K562 (cell line): Measurements from ENCODE around the gene PDE2A. TPM values are rescaled to one million over a fixed set of nuclear protein-coding genes. Genes with fewer than 3 reads are reported as not detected.
A peak's percentile ranks its signal among the peaks of the same experiment; 100 is the strongest.

ENCODE experiments used
- ATAC-seq: fragments of 200-7000 bp; cut with Tn5 transposase; 3 replicates; pipeline ENCODE4 v1.9.1; 2020; ENCODE audit warnings: moderate library complexity
- BruUV-seq: library from RNA; stranded (reverse); fragments of 400-500 nt; replicated peaks from 2 replicates; lab custom pipeline; 2021; lab: Mats Ljungman, UMichigan
- CTCF ChIA-PET: fragments of 300-600 bp; formaldehyde crosslinking; extraction: SDS; loops from one replicate; lab custom pipeline; 2021; ENCODE audit warnings: low intra/inter-chr PET ratio; lab: Yijun Ruan, JAX
- POLR2A ChIA-PET: fragments of 300-600, 350-650 bp; sonication (Branson Sonifier 250); formaldehyde crosslinking; extraction: SDS; loops from one replicate; lab custom pipeline; 2021; ENCODE audit warnings: antibody characterized with exemption, inconsistent platforms; lab: Yijun Ruan, JAX
- DNase-seq, 4 experiments: peaks; one replicate each; pipeline versions ENCODE4 v3.0.0 to v3.0.0-alpha.2; 2011 to 2018; ENCODE audit warnings: low spot score in 3 of 4, mixed read lengths in 3 of 4; ENCODE audit errors: extremely low read depth in 1 of 4
- FAIRE-seq: peaks from 2 replicates; lab custom pipeline; 2011; peaks lifted over from hg19 to GRCh38; lab: Jason Lieb, UNC
- H2AFZ ChIP-seq: 2 replicates; pipeline ENCODE4 v1.6.0; 2011; ENCODE audit warnings: low read depth, low read length, control low read depth, inconsistent platforms
- H3K27ac ChIP-seq: fragments of 200-600 bp; 3 replicates; pipeline ENCODE4 v1.8.0; 2011; ENCODE audit warnings: low read depth, mild to moderate bottlenecking, control low read depth, inconsistent platforms, low read length, moderate library complexity, mixed read lengths; ENCODE audit errors: extremely low read depth
- H3K27me3 ChIP-seq, 2 experiments: fragments of 300-600 bp in 1 of 2; 2 replicates in 1 of 2; 3 replicates in 1 of 2; pipeline versions ENCODE4 v1.6.0 to v1.8.0; 2011; ENCODE audit warnings: inconsistent platforms in 2 of 2, low read length in 2 of 2, mild to moderate bottlenecking in 1 of 2, mixed read lengths in 1 of 2, moderate library complexity in 1 of 2; ENCODE audit not compliant: control insufficient read depth in 2 of 2, insufficient read depth in 2 of 2
- H3K36me3 ChIP-seq: fragments of 300-600 bp; 3 replicates; pipeline ENCODE4 v1.8.0; 2011; ENCODE audit warnings: mild to moderate bottlenecking, low read length, inconsistent platforms; ENCODE audit not compliant: control insufficient read depth, insufficient read depth
- H3K4me1 ChIP-seq, 2 experiments: fragments of 200-600 bp in 1 of 2; replicated peaks in 1 of 2; 2 replicates in 1 of 2; 3 replicates in 1 of 2; pipeline versions ENCODE4 v1.5.1 to v1.8.0; 2011; ENCODE audit warnings: inconsistent platforms in 2 of 2, low read length in 2 of 2, mild to moderate bottlenecking in 1 of 2, mixed read lengths in 1 of 2, moderate library complexity in 1 of 2; ENCODE audit not compliant: control insufficient read depth in 2 of 2, insufficient read depth in 2 of 2
- H3K4me2 ChIP-seq: 2 replicates; pipeline ENCODE4 v1.6.1; 2011; ENCODE audit warnings: low read length, control low read depth, inconsistent platforms, mixed read lengths; ENCODE audit not compliant: insufficient read depth
- H3K4me3 ChIP-seq: fragments of 200-600 bp; sonication (generic), shearing (Covaris generic); 2 replicates; pipeline ENCODE4 v1.5.1; 2016; ENCODE audit warnings: control low read depth, inconsistent platforms
- H3K79me2 ChIP-seq: fragments of 200-600 bp; 3 replicates; pipeline ENCODE4 v1.8.0; 2011; ENCODE audit warnings: low read length, inconsistent platforms; ENCODE audit not compliant: control insufficient read depth, insufficient read depth
- H3K9ac ChIP-seq, 2 experiments: 2 replicates each; pipeline versions ENCODE4 v1.6.0 to v1.6.1; 2011; ENCODE audit warnings: low read depth in 2 of 2, low read length in 2 of 2, control low read depth in 1 of 2, inconsistent platforms in 1 of 2, mild to moderate bottlenecking in 1 of 2, mixed read lengths in 1 of 2; ENCODE audit not compliant: insufficient read depth in 1 of 2
- H3K9me1 ChIP-seq: one replicate; pipeline ENCODE4 v1.6.0; 2011; ENCODE audit warnings: inconsistent platforms, mild to moderate bottlenecking, low read length, moderate library complexity; ENCODE audit not compliant: control insufficient read depth, insufficient read depth
- H3K9me3 ChIP-seq: replicated peaks from 2 replicates; pipeline ENCODE4 v1.5.1; 2011; ENCODE audit warnings: low read depth, low read length, inconsistent platforms; ENCODE audit not compliant: control insufficient read depth, insufficient read depth
- H4K20me1 ChIP-seq: replicated peaks from 2 replicates; pipeline ENCODE4 v1.6.1; 2011; ENCODE audit warnings: low read length, inconsistent platforms, mixed read lengths; ENCODE audit not compliant: control insufficient read depth, insufficient read depth
- ATF1 ChIP-seq, 2 experiments: fragments of 450-650 bp in 1 of 2; IDR thresholded peaks; 2 replicates each; pipeline ENCODE4 v1.6.1; 2016; ENCODE audit warnings: missing compliant biosample characterization in 1 of 2, missing genetic modification characterization in 1 of 2
- ATF6 ChIP-seq: sonication (generic); formaldehyde crosslinking; IDR thresholded peaks from 2 replicates; pipeline ENCODE4 v1.4.0; 2020; ENCODE audit warnings: mild to moderate bottlenecking, missing genetic modification reagents
- ELF1 ChIP-seq: fragments of 200-800 bp; sonication (Bioruptor generic); IDR thresholded peaks from 2 replicates; pipeline ENCODE4 v1.6.1; 2016; ENCODE audit warnings: missing genetic modification characterization, missing compliant biosample characterization
- FOS ChIP-seq: IDR thresholded peaks from 3 replicates; pipeline ENCODE4 v1.6.1; 2011; ENCODE audit not compliant: insufficient read length; ENCODE audit errors: extremely low read depth
- FOXK1 ChIP-seq: sonication (generic); formaldehyde crosslinking; IDR thresholded peaks from 2 replicates; pipeline ENCODE4 v1.8.0; 2022; ENCODE audit warnings: missing genetic modification reagents, mild to moderate bottlenecking, borderline replicate concordance
- HBP1 ChIP-seq: fragments of 450-650 bp; formaldehyde crosslinking; IDR thresholded peaks from 2 replicates; pipeline ENCODE4 v1.4.0; 2022; ENCODE audit warnings: missing genetic modification characterization
- MIER1 ChIP-seq: fragments of 450-650 bp; IDR thresholded peaks from 2 replicates; pipeline ENCODE4 v1.6.1; 2016; ENCODE audit warnings: antibody characterized with exemption, mild to moderate bottlenecking, low read depth
- TCF7 ChIP-seq: sonication (generic); IDR thresholded peaks from 2 replicates; pipeline ENCODE4 v1.6.1; 2016; ENCODE audit warnings: antibody characterized with exemption, borderline replicate concordance
- YBX1 ChIP-seq: fragments of 450-650 bp; IDR thresholded peaks from 2 replicates; pipeline ENCODE4 v1.7.1; 2016; ENCODE audit warnings: mild to moderate bottlenecking
- ZBTB2 ChIP-seq: fragments of 450-650 bp; IDR thresholded peaks from 2 replicates; pipeline ENCODE4 v1.6.1; 2016; ENCODE audit warnings: antibody characterized with exemption
- ZNF592 ChIP-seq: fragments of 450-650 bp; IDR thresholded peaks from 2 replicates; pipeline ENCODE4 v1.6.1; 2017; ENCODE audit warnings: antibody characterized with exemption, mild to moderate bottlenecking
- WGBS: fragments of 100-300 bp; shearing (Covaris generic); methylation state at CpG from one replicate; pipeline ENCODE4 v1.1.6; 2016; ENCODE audit warnings: low coverage, mixed read lengths; ENCODE audit not compliant: insufficient coverage; ENCODE audit errors: missing lambda C conversion rate; 5-methylcytosine and 5-hydroxymethylcytosine counted together
- in situ Hi-C: fragments of 300-500 bp; cut with MboI; formaldehyde crosslinking; loops from 4 replicates; pipeline ENCODE4 v1.15.0; 2018; ENCODE audit warnings: inconsistent platforms, mixed read lengths
- intact Hi-C: fragments of 100-400 bp; cut with micrococcal nuclease; formaldehyde crosslinking; loops from 2 replicates; pipeline ENCODE4 v1.14.2; 2022
- polyA plus RNA-seq, 8 experiments: library from polyadenylated mRNA; depleted of rRNA in 4 of 8; stranded (reverse) in 5 of 8; unstranded in 3 of 8; fragments of >200 nt; fragmentation: Nextera tagmentation in 2 of 8; fragmentation: Illumina TruSeq in 1 of 8; extraction: Ambion mirVana in 2 of 8; extraction: Trizol in 1 of 8; gene quantifications; 2 replicates each; pipeline versions ENCODE4 v1.2.1 to v1.2.3, GENCODE V29; 2011 to 2014; ENCODE audit warnings: inconsistent platforms in 1 of 8, missing spikeins in 1 of 8
- total RNA-seq, 7 experiments: library from RNA; depleted of rRNA in 6 of 7; stranded (reverse); fragments of >200 nt in 6 of 7; fragmentation: Illumina TruSeq in 2 of 7; extraction: Trizol in 2 of 7; gene quantifications; 2 replicates each; pipeline versions ENCODE4 v1.2.1 to v1.2.3, GENCODE V29; 2011 to 2021; ENCODE audit warnings: low replicate concordance in 1 of 7

PDE2A gene
- total and polyA plus RNA-seq, 9 of the 15 experiments (the other 6 are each of a cell fraction or from before 2014, with no cell fraction given): 0.07 to 15.2 (median 1.6) TPM; not detected in 1

GRCh38 chr11:72722050-72722748 lies 48.0 kb upstream of the PDE2A start:
- Histone ChIP-seq H3K9me1 (peaks cover under 1% of the 10 kb centered on the region), H3K27ac (peak overlapping the region; percentile 79), H3K36me3 (peaks cover 81% of the 10 kb centered on the region), H3K79me2 (peaks cover 56% of the 10 kb centered on the region), H2AFZ (peak overlapping the region; percentile 77), H4K20me1 (no peaks in the 10 kb centered on the region), H3K27me3 (no peaks in the 10 kb centered on the region), H3K9ac (peak overlapping the region; percentile 65 to 87), H3K9me3 (no peaks in the 10 kb centered on the region), H3K4me3 (peak overlapping the region; percentile 33), H3K4me1 (peaks cover 11 to 29% of the 10 kb centered on the region in 2 experiments; a peak in 4 of 5 replicates), H3K4me2 (peak overlapping the region; percentile 78)
- intact Hi-C loops (no loop called here), in situ Hi-C loops (loop anchor here (10.0 kb wide), 1 partner anchor 463 kb away; no protein-coding TSS in a partner anchor)
- peak; percentile 78 to 88 (median 80) for DNase-seq
- BruUV-seq: no TSS peak
- peak; percentile 92 for ATAC-seq
- ChIA-PET CTCF (no interaction called here), POLR2A (no interaction called here)
- WGBS: 22% methylated on average over 7 of the region's 10 CpGs
- peak; percentile 91 for FAIRE-seq
- TF ChIP-seq ATF1 (CRISPR knock-in tag; IDR thresholded peaks at IDR 0.05): peak; percentile 48; the same call in 1 of the 2 replicates
- TF ChIP-seq ATF1 (tag; IDR thresholded peaks at IDR 0.05): peak; percentile 97
- no peak for TF ChIP-seq MIER1
- TF ChIP-seq FOS: peak; percentile 70
- TF ChIP-seq ELF1: peak; percentile 84
- no peak for TF ChIP-seq ATF6 (CRISPR knock-in tag)
- 0 out of 2 replicates have a peak, but pooled peaks have one; percentile 26 for TF ChIP-seq HBP1 (CRISPR knock-in tag)
- peak; percentile 69 for TF ChIP-seq ZNF592
- TF ChIP-seq ZBTB2: no peak
- TF ChIP-seq TCF7: no peak
- TF ChIP-seq YBX1: no peak
- TF ChIP-seq FOXK1: no peak
